NCI-H2171 treated with DMSO at 0.1 percent for 48 hours (cell line): ENCODE measurements around the gene CACHD1.
"Not testable (repeated sequence)": the region's sequence is repeated elsewhere in the genome, so short reads cannot be mapped to it uniquely, and the experiment has no call there.

Experiments used
- DNase-seq: peaks from one replicate; lab custom pipeline; 2025; lab: John Stamatoyannopoulos, UW

Gene CACHD1

GRCh38 chr1:64701886-64702285 lies 232.0 kb downstream of the CACHD1 start:
- no peak for DNase-seq

GRCh38 chr1:64702670-64703069 lies 232.7 kb downstream of the CACHD1 start:
- DNase-seq = not testable (repeated sequence)

GRCh38 chr1:64703600-64703999 lies 233.7 kb downstream of the CACHD1 start:
- DNase-seq = no peak

- no peak for DNase-seq
Observed at GRCh38 chr1:64705591-64705990, 235.7 kb downstream of the CACHD1 start.

- no peak for DNase-seq
Observed at GRCh38 chr1:64711266-64711665, 241.3 kb downstream of the CACHD1 start.

- no peak for DNase-seq
Observed at GRCh38 chr1:64712049-64712448, 242.1 kb downstream of the CACHD1 start.

GRCh38 chr1:64715186-64715585 lies 245.3 kb downstream of the CACHD1 start:
- no peak for DNase-seq

- no peak for DNase-seq
Observed at GRCh38 chr1:64721135-64721534, 251.2 kb downstream of the CACHD1 start.

- no peak for DNase-seq
Observed at GRCh38 chr1:64721576-64722145, 251.7 kb downstream of the CACHD1 start.

- DNase-seq = no peak
Observed at GRCh38 chr1:64727861-64728260, 257.9 kb downstream of the CACHD1 start.

GRCh38 chr1:64733581-64734286 lies 263.8 kb downstream of the CACHD1 start:
- DNase-seq = no peak

- DNase-seq = no peak
Observed at GRCh38 chr1:64734287-64734652, 264.3 kb downstream of the CACHD1 start.

GRCh38 chr1:64740687-64741086 lies 270.8 kb downstream of the CACHD1 start:
- DNase-seq = not testable (repeated sequence)
